RWPE1 (cell line): ENCODE results near the gene APOL2.
"Not testable (repeated sequence)": the region's sequence is repeated elsewhere in the genome, so short reads cannot be mapped to it uniquely, and the experiment has no call there.

Experiments used
- CTCF ChIA-PET: fragments of 350-600 bp; sonication (Branson Sonifier 250); formaldehyde crosslinking; extraction: SDS; loops from one replicate; lab custom pipeline; 2021; lab: Yijun Ruan, JAX
- POLR2A ChIA-PET: fragments of 400-600 bp; formaldehyde crosslinking; extraction: SDS; loops from one replicate; lab custom pipeline; 2020; ENCODE audit warnings: antibody characterized with exemption; ENCODE audit not compliant: low non-redundant PET; lab: Yijun Ruan, JAX
- DNase-seq: peaks from one replicate; pipeline ENCODE4 v3.0.0; 2012; ENCODE audit warnings: low spot score
- H3K27ac ChIP-seq: fragments of 450-650 bp; 2 replicates; pipeline ENCODE4 v1.5.1; 2017
- CTCF ChIP-seq: fragments of 450-650 bp; conservative IDR thresholded peaks from 2 replicates; pipeline ENCODE4 v1.5.1; 2017; ENCODE audit warnings: low read depth, mild to moderate bottlenecking

APOL2 gene

DNA sequence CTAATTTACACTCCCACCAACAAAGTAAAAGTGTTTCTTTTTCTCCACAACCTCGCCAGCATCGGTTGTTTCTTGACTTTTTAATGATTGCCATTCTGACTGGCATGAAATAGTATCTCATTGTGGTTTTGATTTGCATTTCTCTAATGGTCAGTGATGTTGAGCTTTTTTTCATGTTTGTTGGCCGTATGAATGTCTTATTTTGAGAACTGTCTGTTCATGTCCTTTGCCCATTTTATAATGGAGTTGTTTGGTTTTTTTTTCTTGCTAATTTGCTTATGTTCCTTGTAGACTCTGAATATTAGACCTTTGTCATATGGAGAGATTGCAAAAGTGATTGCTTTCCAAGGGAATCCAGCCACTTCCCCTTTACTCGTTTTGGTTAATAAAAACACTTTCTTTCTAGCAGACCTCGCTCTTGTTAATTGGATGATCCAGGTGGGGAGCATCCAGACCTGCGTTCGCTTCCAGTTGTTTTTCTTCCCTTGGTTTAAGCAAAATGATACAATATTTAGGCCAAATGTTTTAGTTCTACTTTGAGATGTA, 20.6 kb downstream of the APOL2 start:
- H3K27ac ChIP-seq = no peak overlapping the region
- POLR2A ChIA-PET = no interaction called here
- no peak for TF ChIP-seq CTCF
- CTCF ChIA-PET = no interaction called here
- no peak for DNase-seq

- CTCF ChIA-PET = no interaction called here
- TF ChIP-seq CTCF = no peak
- POLR2A ChIA-PET = no interaction called here
Measured at GRCh38 chr22:36215981-36216380, 23.3 kb downstream of the APOL2 start.

GRCh38 chr22:36213586-36213985, 25.7 kb downstream of the APOL2 start:
- no peak for DNase-seq
- H3K27ac ChIP-seq = no peak overlapping the region
- no peak for TF ChIP-seq CTCF
- POLR2A ChIA-PET = no interaction called here
- CTCF ChIA-PET = interaction anchor here (0.5 kb wide), 1 partner anchor 89 kb away, joined by 3 read pairs; no protein-coding TSS in a partner anchor

More at GRCh38 chr22:36215981-36216380, 23.3 kb downstream of the APOL2 start:
- H3K27ac ChIP-seq = no peak overlapping the region
- DNase-seq = no peak

- no peak for DNase-seq
- POLR2A ChIA-PET = no interaction called here
- CTCF ChIA-PET = interaction anchor here (0.5 kb wide), 1 partner anchor 89 kb away, joined by 3 read pairs; no protein-coding TSS in a partner anchor
- no peak overlapping the region for H3K27ac ChIP-seq
- TF ChIP-seq CTCF = no peak
Measured at GRCh38 chr22:36212901-36213300, 26.4 kb downstream of the APOL2 start.

DNA sequence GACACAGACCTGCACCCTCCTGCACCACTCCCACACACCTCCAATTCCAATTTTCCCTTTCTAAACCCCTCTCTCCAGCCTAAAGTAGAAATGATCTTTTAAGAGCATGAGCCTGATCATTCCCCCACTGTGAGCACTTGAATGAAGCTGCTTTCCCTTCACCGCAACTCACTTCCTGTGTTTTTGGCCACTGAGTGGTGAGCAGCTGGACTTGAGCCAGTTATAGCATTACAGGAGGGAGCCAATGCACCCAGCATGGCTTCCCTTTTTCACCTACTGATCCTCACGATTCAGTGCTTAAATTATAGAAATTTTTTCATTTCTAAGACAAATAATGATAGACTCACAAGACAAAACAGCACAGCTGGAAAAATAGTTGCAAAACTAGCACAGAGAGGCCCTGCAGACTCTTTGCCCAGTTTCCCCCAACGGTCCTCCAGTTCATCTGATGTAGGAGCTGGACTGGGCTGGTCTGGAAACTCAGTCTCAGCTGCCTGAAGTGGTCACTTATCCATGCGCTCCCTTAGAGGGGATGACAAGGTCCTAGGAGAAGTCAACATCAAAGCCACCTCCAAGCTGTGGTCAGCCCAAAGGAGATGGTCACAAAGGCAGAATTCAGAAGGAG, 28.0 kb downstream of the APOL2 start:
- POLR2A ChIA-PET = no interaction called here
- no peak for TF ChIP-seq CTCF
- DNase-seq = no peak
- CTCF ChIA-PET = interaction anchor here (1.6 kb wide), 1 partner anchor 11 kb away, joined by 4 read pairs; no protein-coding TSS in a partner anchor
- H3K27ac ChIP-seq = no peak overlapping the region

- CTCF ChIA-PET = no interaction called here
- no peak for DNase-seq
- no peak for TF ChIP-seq CTCF
- POLR2A ChIA-PET = no interaction called here
- H3K27ac ChIP-seq = no peak overlapping the region
Measured at GRCh38 chr22:36210224-36210623, 29.1 kb downstream of the APOL2 start.

- CTCF ChIA-PET, DNase-seq, POLR2A ChIA-PET, H3K27ac ChIP-seq: not testable (repeated sequence)
Measured at GRCh38 chr22:36209488-36209908, 29.8 kb downstream of the APOL2 start.
